MCF 10A (cell line): ENCODE results near the gene TDRD12. TPM values are rescaled to one million over a fixed set of nuclear protein-coding genes. Genes with fewer than 3 reads are reported as not detected.
A peak's percentile ranks its signal among the peaks of the same experiment; 100 is the strongest.

Experiments
- BruUV-seq: library from RNA; stranded (reverse); fragments of 400-500 nt; replicated peaks from 2 replicates; lab custom pipeline; 2021; lab: Mats Ljungman, UMichigan
- CTCF ChIA-PET: fragments of 300-600 bp; sonication (Branson Sonifier 250); formaldehyde crosslinking; extraction: SDS; loops from one replicate; lab custom pipeline; 2021; ENCODE audit warnings: antibody characterized with exemption, inconsistent platforms; lab: Yijun Ruan, JAX
- POLR2A ChIA-PET: fragments of 300-600, 350-650 bp; sonication (Branson Sonifier 250); formaldehyde crosslinking; extraction: SDS; loops from one replicate; lab custom pipeline; 2020; ENCODE audit warnings: antibody characterized with exemption, inconsistent platforms; lab: Yijun Ruan, JAX
- DNase-seq: peaks from one replicate; pipeline ENCODE4 v3.0.0-alpha.2; 2018; ENCODE audit not compliant: unreplicated experiment
- H3K27ac Mint-ChIP-seq: one replicate; pipeline ENCODE4 v1.8.0; 2022; ENCODE audit warnings: mild to moderate bottlenecking, low read depth, mixed read lengths; ENCODE audit not compliant: unreplicated experiment
- H3K27me3 Mint-ChIP-seq: one replicate; pipeline ENCODE4 v1.8.0; 2022; ENCODE audit warnings: mixed read lengths; ENCODE audit not compliant: insufficient read depth, unreplicated experiment
- H3K36me3 Mint-ChIP-seq: one replicate; pipeline ENCODE4 v1.8.0; 2022; ENCODE audit warnings: mild to moderate bottlenecking, moderate library complexity, mixed read lengths; ENCODE audit not compliant: insufficient read depth, unreplicated experiment
- H3K4me1 Mint-ChIP-seq: one replicate; pipeline ENCODE4 v1.8.0; 2022; ENCODE audit warnings: mixed read lengths; ENCODE audit not compliant: insufficient read depth, unreplicated experiment
- H3K4me3 Mint-ChIP-seq: one replicate; pipeline ENCODE4 v1.8.0; 2022; ENCODE audit warnings: mild to moderate bottlenecking, moderate library complexity, mixed read lengths; ENCODE audit not compliant: unreplicated experiment
- H3K9me3 Mint-ChIP-seq: one replicate; pipeline ENCODE4 v1.8.0; 2022; ENCODE audit warnings: mixed read lengths; ENCODE audit not compliant: unreplicated experiment
- intact Hi-C: fragments of 100-400 bp; cut with micrococcal nuclease; formaldehyde crosslinking; loops from 2 replicates; pipeline ENCODE4 v1.14.1; 2022
- total RNA-seq: library from RNA; stranded (reverse); gene quantifications from 2 replicates; pipeline ENCODE4 v1.2.3, GENCODE V29; 2022
- TF ChIP-seq, protein P1 (sequence below): fragments of 200-600 bp; IDR thresholded peaks from one replicate; pipeline ENCODE4 v1.8.0; 2022; ENCODE audit warnings: antibody characterized with exemption, mild to moderate bottlenecking; ENCODE audit not compliant: unreplicated experiment

The TDRD12 gene
- total RNA-seq, 1 experiment from 2014 or later = 0.14 TPM

DNA sequence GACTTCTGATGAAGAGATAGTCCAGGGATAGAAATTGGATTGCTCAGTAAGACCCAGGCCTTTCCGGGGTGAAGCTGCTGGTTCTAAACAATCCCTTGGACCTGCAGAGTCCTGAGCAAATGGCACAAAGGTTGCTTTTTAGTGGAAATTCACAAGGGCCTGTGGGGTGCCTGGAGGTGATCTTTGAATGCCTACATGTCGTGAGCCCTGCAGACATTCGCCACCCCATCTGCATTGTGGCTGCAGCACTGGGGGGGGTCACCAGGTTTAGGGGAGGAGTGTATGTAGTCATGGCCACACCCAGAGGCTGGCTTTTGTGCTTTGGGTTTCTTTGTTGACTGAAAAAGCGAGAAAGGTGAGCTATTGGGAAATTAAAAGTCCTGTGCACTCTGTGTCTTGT, 108.6 kb downstream of the TDRD12 start:
- DNase-seq = no peak
- peaks cover 8% of the 10 kb centered on the region for H3K27me3 Mint-ChIP-seq

GRCh38 chr19:32828643-32829344, 109.2 kb downstream of the TDRD12 start:
- no peak for DNase-seq
- no peaks in the 10 kb centered on the region for H3K9me3 Mint-ChIP-seq
- intact Hi-C loops = no loop called here
- no peak overlapping the region for H3K4me3 Mint-ChIP-seq
- no TSS peak for BruUV-seq
- H3K27ac Mint-ChIP-seq = no peak overlapping the region
- H3K4me1 Mint-ChIP-seq = no peaks in the 10 kb centered on the region
- ChIA-PET POLR2A (no interaction called here), CTCF (interaction anchor here (1.3 kb wide), 1 partner anchor 9 kb away, joined by 3 read pairs; no protein-coding TSS in a partner anchor)
- H3K27me3 Mint-ChIP-seq = peaks cover 8% of the 10 kb centered on the region
- no peaks in the 10 kb centered on the region for H3K36me3 Mint-ChIP-seq
- TF ChIP-seq, protein P1, sequence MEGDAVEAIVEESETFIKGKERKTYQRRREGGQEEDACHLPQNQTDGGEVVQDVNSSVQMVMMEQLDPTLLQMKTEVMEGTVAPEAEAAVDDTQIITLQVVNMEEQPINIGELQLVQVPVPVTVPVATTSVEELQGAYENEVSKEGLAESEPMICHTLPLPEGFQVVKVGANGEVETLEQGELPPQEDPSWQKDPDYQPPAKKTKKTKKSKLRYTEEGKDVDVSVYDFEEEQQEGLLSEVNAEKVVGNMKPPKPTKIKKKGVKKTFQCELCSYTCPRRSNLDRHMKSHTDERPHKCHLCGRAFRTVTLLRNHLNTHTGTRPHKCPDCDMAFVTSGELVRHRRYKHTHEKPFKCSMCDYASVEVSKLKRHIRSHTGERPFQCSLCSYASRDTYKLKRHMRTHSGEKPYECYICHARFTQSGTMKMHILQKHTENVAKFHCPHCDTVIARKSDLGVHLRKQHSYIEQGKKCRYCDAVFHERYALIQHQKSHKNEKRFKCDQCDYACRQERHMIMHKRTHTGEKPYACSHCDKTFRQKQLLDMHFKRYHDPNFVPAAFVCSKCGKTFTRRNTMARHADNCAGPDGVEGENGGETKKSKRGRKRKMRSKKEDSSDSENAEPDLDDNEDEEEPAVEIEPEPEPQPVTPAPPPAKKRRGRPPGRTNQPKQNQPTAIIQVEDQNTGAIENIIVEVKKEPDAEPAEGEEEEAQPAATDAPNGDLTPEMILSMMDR = no peak

More for the DNA sequence above, 108.6 kb downstream of the TDRD12 start:
- Mint-ChIP-seq H3K4me1 (no peaks in the 10 kb centered on the region), H3K27ac (no peak overlapping the region), H3K9me3 (no peaks in the 10 kb centered on the region), H3K4me3 (no peak overlapping the region), H3K36me3 (no peaks in the 10 kb centered on the region)
- CTCF ChIA-PET = interaction anchor here (0.6 kb wide), 1 partner anchor 498 kb away, joined by 5 read pairs; no protein-coding TSS in a partner anchor
- BruUV-seq = no TSS peak
- intact Hi-C loops = no loop called here
- POLR2A ChIA-PET = no interaction called here
- TF ChIP-seq, protein P1 = no peak

- BruUV-seq = no TSS peak
- peaks cover 8% of the 10 kb centered on the region for H3K27me3 Mint-ChIP-seq
- H3K27ac Mint-ChIP-seq = no peak overlapping the region
- no peak overlapping the region for H3K4me3 Mint-ChIP-seq
- no peaks in the 10 kb centered on the region for H3K9me3 Mint-ChIP-seq
- POLR2A ChIA-PET = no interaction called here
- CTCF ChIA-PET = interaction anchor here (1.0 to 1.3 kb wide), 2 partner anchors 9 to 82 kb away, joined by 3 read pairs; no protein-coding TSS in a partner anchor
- no peaks in the 10 kb centered on the region for H3K4me1 Mint-ChIP-seq
- H3K36me3 Mint-ChIP-seq = no peaks in the 10 kb centered on the region
- DNase-seq = no peak
- intact Hi-C loops = no loop called here
- TF ChIP-seq, protein P1 = no peak
Observed at GRCh38 chr19:32829345-32829896, 109.9 kb downstream of the TDRD12 start.

DNA sequence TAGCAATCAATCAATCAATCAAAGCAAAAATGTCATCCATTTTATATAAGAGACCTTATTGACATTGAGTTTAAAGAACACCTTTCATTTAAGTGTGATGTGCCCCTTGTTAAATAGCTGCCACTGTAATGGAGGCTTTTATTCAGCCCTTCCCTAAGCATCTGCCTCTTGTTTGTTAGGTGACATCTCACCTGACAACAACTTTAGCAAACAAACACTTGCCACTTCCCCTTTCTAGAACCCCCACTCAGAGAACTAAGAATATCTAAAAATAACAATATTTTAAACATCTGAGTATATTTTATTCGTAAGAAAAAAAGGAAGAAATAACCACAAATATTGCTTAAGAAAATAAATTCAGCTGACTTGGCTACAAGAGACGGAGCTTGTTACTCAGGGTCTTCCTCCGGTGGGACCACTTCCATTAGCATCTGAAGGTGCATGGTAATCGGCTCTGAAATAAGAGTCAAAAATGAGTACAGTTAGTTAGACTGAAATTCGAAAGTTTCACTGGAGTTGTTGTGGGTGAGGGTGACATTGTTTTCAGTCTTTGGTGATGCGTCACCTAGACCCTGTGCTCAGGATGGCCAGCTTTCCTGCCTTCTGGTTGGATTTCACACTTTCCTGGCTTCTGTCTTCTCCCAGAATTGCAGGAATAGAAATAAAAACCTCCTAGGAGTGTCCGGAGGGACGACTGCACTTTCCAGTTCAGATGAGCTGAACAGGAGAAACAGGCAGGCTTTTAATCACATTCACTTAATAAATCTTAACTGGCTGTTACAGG, 110.9 kb downstream of the TDRD12 start:
- peak; percentile 54 for DNase-seq
- Mint-ChIP-seq H3K27me3 (no peaks in the 10 kb centered on the region), H3K27ac (no peak overlapping the region), H3K4me3 (no peak overlapping the region), H3K4me1 (no peaks in the 10 kb centered on the region), H3K36me3 (no peaks in the 10 kb centered on the region), H3K9me3 (no peaks in the 10 kb centered on the region)
- ChIA-PET POLR2A (no interaction called here), CTCF (interaction anchor here (0.7 to 1.0 kb wide), 2 partner anchors 83 to 121 kb away, joined by 3 read pairs; no protein-coding TSS in a partner anchor)
- TF ChIP-seq, protein P1 = no peak
- BruUV-seq = no TSS peak
- intact Hi-C loops = no loop called here
